GM10847 (cell line): ENCODE results near the gene ABHD14A.

ENCODE experiments used
- POLR2A ChIP-seq: IDR thresholded peaks from 2 replicates; pipeline ENCODE4 v1.6.1; 2011; ENCODE audit not compliant: insufficient read length; ENCODE audit errors: extremely low read depth

ABHD14A gene

GRCh38 chr3:51961011-51961410, 13.9 kb upstream of the ABHD14A start:
- TF ChIP-seq POLR2A, result no peak

GRCh38 chr3:51961602-51962569, 13.0 kb upstream of the ABHD14A start:
- TF ChIP-seq POLR2A, result no peak

DNA sequence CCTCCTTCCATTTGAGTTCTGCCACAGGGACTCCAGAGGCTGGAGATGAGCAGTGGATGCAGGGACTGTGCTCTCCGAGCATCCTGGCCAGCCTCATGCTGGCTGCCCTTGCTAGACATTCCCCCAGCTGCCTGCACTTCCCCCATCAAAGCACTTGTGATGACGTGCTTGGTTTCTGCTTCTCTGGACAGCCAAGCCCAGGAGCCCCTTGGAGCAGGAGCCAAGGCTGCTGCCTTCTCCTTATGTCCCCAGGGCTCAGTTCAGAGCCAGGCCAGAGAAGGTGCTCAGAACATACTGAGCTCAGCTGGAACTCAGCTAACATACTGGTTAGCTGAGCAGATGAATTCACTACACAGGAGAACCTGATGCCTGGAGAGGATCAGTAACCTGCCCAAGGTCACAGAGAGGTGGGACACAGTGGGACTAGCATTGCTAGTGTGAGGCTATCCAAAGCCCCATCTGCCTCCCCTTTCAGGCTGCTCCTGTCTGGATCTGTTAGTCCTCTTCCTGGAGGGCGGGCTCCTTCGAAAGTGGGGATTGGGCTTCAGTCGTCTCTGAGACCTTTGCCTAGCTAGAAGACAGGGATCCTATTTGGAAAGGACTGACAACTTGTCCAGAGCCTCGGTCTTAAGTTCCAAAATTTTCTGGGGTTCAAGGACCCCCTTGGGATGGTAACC, 11.9 kb upstream of the ABHD14A start:
- no peak for TF ChIP-seq POLR2A

DNA sequence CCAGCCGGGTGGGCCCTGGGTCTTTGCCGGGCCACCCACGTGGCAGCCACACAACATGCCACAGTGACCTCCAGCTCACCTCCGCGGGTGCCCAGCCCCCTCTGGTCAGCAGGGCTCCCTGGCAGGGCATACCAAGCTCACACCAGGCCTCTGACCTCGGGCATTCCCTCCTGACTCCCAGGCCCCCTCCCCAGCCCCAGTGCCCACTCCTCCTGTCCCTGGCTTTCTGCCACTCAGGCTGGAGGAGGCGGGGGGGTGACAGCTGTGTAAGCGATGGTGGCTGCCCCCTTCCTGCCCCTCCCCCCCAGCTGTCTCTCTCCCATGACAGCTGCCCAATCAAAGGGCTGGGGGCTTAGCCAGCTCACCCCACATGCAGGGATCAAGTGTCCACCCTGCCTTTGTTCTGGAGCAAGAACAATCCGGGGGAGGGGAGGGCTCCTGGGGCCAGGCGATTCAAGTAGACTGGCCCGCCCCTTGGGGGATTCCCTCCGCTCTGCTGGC, 10.9 kb upstream of the ABHD14A start:
- TF ChIP-seq POLR2A, result no peak

- TF ChIP-seq POLR2A, result no peak
Measured at GRCh38 chr3:51964521-51964920, 10.3 kb upstream of the ABHD14A start.

DNA sequence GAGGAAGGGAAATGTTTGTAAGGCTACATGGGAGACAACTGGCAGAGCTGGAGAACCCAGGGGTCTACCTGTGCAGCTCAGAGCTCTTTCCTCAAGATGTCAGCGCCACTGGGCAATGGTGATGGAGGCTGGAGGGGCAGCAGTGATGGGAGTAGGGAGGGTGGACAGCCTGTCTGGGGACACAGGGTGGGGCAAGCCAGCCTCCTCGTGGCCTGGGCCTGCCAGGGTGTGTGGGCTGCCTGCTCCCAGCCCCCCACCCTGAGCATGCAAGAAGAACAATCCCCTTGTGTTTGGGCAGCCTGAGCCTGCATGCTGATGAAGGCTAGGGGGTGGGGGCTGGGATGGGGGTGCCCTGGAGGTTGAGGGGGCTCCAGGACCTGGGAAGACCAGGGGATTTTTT, 8.8 kb upstream of the ABHD14A start:
- TF ChIP-seq POLR2A, result no peak

GRCh38 chr3:51966486-51966885, 8.4 kb upstream of the ABHD14A start:
- TF ChIP-seq POLR2A, result no peak

GRCh38 chr3:51966922-51967383, 7.9 kb upstream of the ABHD14A start:
- no peak for TF ChIP-seq POLR2A

- peak; percentile 8 for TF ChIP-seq POLR2A
Measured at GRCh38 chr3:51967384-51968169, 7.3 kb upstream of the ABHD14A start, which contains the start of gene PCBP4. Gene PCBP4 (minus strand): TSS chr3:51967454. CDS start chr3:51961240, 6,214 bp downstream.

GRCh38 chr3:51968170-51968775, 6.6 kb upstream of the ABHD14A start:
- TF ChIP-seq POLR2A, result peak; percentile 3

- no peak for TF ChIP-seq POLR2A
Measured at GRCh38 chr3:51968883-51969678, 5.8 kb upstream of the ABHD14A start.

DNA sequence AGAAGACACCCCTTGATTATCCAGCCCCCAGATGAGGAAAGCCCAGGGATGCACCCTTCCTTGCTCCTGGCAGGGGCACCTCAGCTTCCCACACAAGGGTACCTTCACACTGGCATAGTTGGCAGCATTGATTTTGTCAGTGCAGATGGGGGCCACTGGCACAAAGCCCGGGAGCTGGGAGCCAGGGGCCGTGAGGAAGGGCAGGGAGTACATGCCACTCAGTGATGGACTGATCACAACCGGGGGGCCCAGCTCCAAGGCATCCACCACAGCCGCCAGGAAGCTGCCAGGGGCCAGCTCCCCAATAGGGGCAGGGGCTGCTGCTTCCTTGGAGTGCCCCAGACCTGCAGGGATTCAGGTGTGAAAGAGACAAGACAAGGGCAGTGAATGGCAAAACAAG, 5.0 kb upstream of the ABHD14A start:
- TF ChIP-seq POLR2A, result no peak

DNA sequence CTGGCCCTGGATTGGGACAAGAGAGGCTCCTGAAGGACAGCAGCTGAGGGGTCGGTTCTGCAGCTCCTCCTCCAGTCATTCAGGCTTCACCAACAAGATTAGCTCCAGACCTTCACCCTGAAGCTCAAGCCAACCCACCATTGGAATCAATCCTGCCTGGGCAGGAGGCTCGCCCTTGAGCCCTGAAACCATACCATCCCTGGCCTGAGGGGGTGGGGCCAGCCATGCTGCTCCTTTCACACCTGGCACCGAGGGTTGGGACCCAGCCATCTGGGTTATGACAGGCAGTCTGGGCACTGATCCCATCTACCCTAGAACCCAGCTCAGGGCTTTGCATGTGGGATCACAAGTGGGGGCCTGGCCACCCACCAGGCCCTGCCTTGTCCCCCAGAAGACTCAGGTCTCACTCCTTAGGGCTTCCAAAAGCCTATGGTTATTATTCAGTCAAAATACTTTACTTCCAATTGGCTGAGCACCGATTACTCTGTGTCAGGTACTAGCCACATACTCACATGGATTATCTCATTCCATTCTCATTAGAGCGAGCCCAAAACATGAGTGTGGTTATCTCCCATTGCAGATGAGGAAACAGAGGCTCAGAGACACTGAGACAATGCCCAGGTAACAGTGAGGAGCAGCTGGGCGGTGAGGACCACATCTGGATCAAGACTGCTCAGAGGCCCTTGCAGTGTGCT, 4.1 kb upstream of the ABHD14A start:
- TF ChIP-seq POLR2A, result no peak

- no peak for TF ChIP-seq POLR2A
Measured at GRCh38 chr3:51971350-51971749, 3.5 kb upstream of the ABHD14A start.
